CD4-positive, alpha-beta T cell treated with Interleukin-21 for 1 hour (primary cell): ENCODE data around the gene VPS35L.
"Not testable (repeated sequence)": the region's sequence is repeated elsewhere in the genome, so short reads cannot be mapped to it uniquely, and the experiment has no call there.

ENCODE experiments used
- DNase-seq: peaks from one replicate; pipeline ENCODE4 v3.0.0-alpha.2; 2020

VPS35L gene

GRCh38 chr16:19542138-19542821 is 13.2 kb upstream of the VPS35L start:
- no peak for DNase-seq

GRCh38 chr16:19543278-19543996 is 12.1 kb upstream of the VPS35L start:
- not testable (repeated sequence) for DNase-seq

- no peak for DNase-seq
Observed at GRCh38 chr16:19548144-19548543, 7.4 kb upstream of the VPS35L start.

- DNase-seq, result no peak
Observed at GRCh38 chr16:19549673-19550072, 5.8 kb upstream of the VPS35L start.

- DNase-seq, result peak; percentile 35
Observed at GRCh38 chr16:19555938-19556771, 652 bp downstream of the VPS35L start.

GRCh38 chr16:19559242-19559910 is 3.9 kb downstream of the VPS35L start:
- peak; percentile 67 for DNase-seq

GRCh38 chr16:19560078-19560477 is 4.6 kb downstream of the VPS35L start:
- DNase-seq, result no peak

- no peak for DNase-seq
Observed at GRCh38 chr16:19563377-19563776, 7.9 kb downstream of the VPS35L start.

GRCh38 chr16:19566362-19566761 is 10.9 kb downstream of the VPS35L start:
- DNase-seq, result no peak

- DNase-seq, result no peak
Observed at GRCh38 chr16:19567560-19567959, 12.1 kb downstream of the VPS35L start.

GRCh38 chr16:19573997-19574396 is 18.5 kb downstream of the VPS35L start:
- no peak for DNase-seq

GRCh38 chr16:19574615-19575014 is 19.1 kb downstream of the VPS35L start:
- no peak for DNase-seq

GRCh38 chr16:19578378-19578971 is 23.0 kb downstream of the VPS35L start:
- no peak for DNase-seq

- no peak for DNase-seq
Observed at GRCh38 chr16:19582050-19582831, 26.7 kb downstream of the VPS35L start.

GRCh38 chr16:19583665-19584300 is 28.3 kb downstream of the VPS35L start:
- peak; percentile 47 for DNase-seq

- no peak for DNase-seq
Observed at GRCh38 chr16:19588661-19589060, 33.2 kb downstream of the VPS35L start.

- no peak for DNase-seq
Observed at GRCh38 chr16:19589106-19589505, 33.6 kb downstream of the VPS35L start.

- no peak for DNase-seq
Observed at GRCh38 chr16:19589771-19590302, 34.3 kb downstream of the VPS35L start.

- DNase-seq, result no peak
Observed at GRCh38 chr16:19595043-19595767, 39.7 kb downstream of the VPS35L start.

- no peak for DNase-seq
Observed at GRCh38 chr16:19598805-19599510, 43.5 kb downstream of the VPS35L start.
